Stimulated activated CD4-positive, alpha-beta T cell treated with anti-CD3 and anti-CD28 coated beads, Interleukin-15, amount 100 ng/mL, for 48 hours (primary cell): Measurements from ENCODE around the gene KIF27.
"Not testable (repeated sequence)": the region's sequence is repeated elsewhere in the genome, so short reads cannot be mapped to it uniquely, and the experiment has no call there.

Experiments
- DNase-seq, 2 donors: peaks; one replicate each; pipeline ENCODE4 v3.0.0-alpha.2; 2020; ENCODE audit warnings: low read depth in 2 of 2

KIF27 gene

GRCh38 chr9:83920927-83921707 lies at the start of gene KIF27:
TSS of gene KIF27 (minus strand) at chr9:83921432. CDS start at chr9:83915591, 5,841 bp downstream.
- DNase-seq: peak; percentile 91 to 97

GRCh38 chr9:83969602-83970001 lies 48.4 kb upstream of the KIF27 start:
- no peak for DNase-seq

- no peak for DNase-seq
These were observed 45.8 kb upstream of the KIF27 start for GRCh38 chr9:83967073-83967472.

GRCh38 chr9:83966209-83966582 lies 45.0 kb upstream of the KIF27 start:
- DNase-seq: no peak

- DNase-seq: no peak
These were observed 44.3 kb upstream of the KIF27 start for GRCh38 chr9:83965350-83966208.

GRCh38 chr9:83964973-83965349 lies 43.7 kb upstream of the KIF27 start:
- DNase-seq: no peak

- DNase-seq: no peak
These were observed 40.9 kb upstream of the KIF27 start for GRCh38 chr9:83962165-83962564.

- no peak for DNase-seq
These were observed 39.8 kb upstream of the KIF27 start for GRCh38 chr9:83960991-83961390.

- no peak for DNase-seq
These were observed 37.8 kb upstream of the KIF27 start for GRCh38 chr9:83959061-83959460.

GRCh38 chr9:83957248-83957513 lies 35.9 kb upstream of the KIF27 start:
- DNase-seq: no peak

- DNase-seq: peak; percentile 40 to 52
These were observed 35.4 kb upstream of the KIF27 start for GRCh38 chr9:83956436-83957247.

GRCh38 chr9:83956086-83956435 lies 34.8 kb upstream of the KIF27 start:
- no peak for DNase-seq

- DNase-seq: not testable (repeated sequence)
These were observed 26.9 kb upstream of the KIF27 start for GRCh38 chr9:83948096-83948495.

GRCh38 chr9:83940590-83941303 lies 19.5 kb upstream of the KIF27 start:
- no peak for DNase-seq

GRCh38 chr9:83937861-83938455 lies 16.7 kb upstream of the KIF27 start:
- DNase-seq: no peak

- DNase-seq: no peak
These were observed 15.3 kb upstream of the KIF27 start for GRCh38 chr9:83936523-83936922.

- DNase-seq: no peak
These were observed 14.2 kb upstream of the KIF27 start for GRCh38 chr9:83935276-83935935.

GRCh38 chr9:83934569-83935275 lies 13.5 kb upstream of the KIF27 start:
- no peak for DNase-seq

GRCh38 chr9:83933790-83934189 lies 12.6 kb upstream of the KIF27 start:
- DNase-seq: no peak

GRCh38 chr9:83932851-83933250 lies 11.6 kb upstream of the KIF27 start:
- no peak for DNase-seq
